DND-41 (cell line): ENCODE measurements around the gene PFKFB2.

Source experiments
- EZH2 ChIP-seq: IDR thresholded peaks from 3 replicates; pipeline ENCODE4 v1.6.1; 2012; ENCODE audit warnings: borderline replicate concordance, low read depth, mild to moderate bottlenecking, moderate library complexity, low read length, inconsistent platforms; ENCODE audit not compliant: severe bottlenecking
- TF ChIP-seq, protein P1 (sequence below): IDR thresholded peaks from 2 replicates; pipeline ENCODE4 v1.5.1; 2012; ENCODE audit warnings: borderline replicate concordance, low read length, moderate library complexity, mild to moderate bottlenecking; ENCODE audit not compliant: poor library complexity, severe bottlenecking; ENCODE audit errors: extremely low read depth

DNA sequence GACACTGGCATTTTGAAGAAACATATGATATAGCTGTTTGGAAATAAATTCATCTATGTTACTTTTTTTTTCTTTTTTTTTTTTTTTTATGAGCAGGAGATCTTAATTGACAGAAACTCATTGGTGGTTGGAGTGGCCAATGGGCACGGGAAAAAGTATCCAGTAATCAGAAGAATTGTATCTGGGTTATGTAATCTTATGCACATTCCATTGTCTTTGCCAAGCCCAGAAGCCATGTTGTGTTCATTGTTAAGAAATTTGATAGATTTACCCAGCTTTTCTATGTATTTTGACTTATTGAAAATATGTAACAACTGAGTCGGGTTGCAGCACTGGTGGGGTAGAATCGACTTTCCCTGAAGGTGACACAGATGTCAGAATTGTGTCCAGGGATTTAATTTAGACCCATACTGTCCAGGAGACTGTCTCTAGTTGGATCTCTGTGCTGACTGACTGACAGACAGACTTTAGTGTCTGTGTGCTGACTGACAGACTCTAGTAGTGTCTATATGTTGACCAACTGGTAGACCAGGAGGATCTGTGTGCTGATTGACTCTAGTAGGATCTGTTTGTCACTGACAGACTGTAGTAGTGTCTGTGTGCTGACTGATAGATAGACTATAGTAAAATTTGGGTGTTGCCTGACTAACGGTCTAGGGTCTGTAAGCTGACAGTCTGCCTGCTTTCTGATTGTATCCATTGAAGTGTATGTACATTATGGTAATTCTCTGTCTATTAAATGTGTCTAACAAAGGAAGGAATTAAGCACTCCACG is 23.3 kb downstream of the PFKFB2 start:
- TF ChIP-seq, protein P1, sequence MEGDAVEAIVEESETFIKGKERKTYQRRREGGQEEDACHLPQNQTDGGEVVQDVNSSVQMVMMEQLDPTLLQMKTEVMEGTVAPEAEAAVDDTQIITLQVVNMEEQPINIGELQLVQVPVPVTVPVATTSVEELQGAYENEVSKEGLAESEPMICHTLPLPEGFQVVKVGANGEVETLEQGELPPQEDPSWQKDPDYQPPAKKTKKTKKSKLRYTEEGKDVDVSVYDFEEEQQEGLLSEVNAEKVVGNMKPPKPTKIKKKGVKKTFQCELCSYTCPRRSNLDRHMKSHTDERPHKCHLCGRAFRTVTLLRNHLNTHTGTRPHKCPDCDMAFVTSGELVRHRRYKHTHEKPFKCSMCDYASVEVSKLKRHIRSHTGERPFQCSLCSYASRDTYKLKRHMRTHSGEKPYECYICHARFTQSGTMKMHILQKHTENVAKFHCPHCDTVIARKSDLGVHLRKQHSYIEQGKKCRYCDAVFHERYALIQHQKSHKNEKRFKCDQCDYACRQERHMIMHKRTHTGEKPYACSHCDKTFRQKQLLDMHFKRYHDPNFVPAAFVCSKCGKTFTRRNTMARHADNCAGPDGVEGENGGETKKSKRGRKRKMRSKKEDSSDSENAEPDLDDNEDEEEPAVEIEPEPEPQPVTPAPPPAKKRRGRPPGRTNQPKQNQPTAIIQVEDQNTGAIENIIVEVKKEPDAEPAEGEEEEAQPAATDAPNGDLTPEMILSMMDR: no peak
- no peak for TF ChIP-seq EZH2
